COR-L47 (cell line): ENCODE data around the gene ZNF277.
A peak's percentile ranks its signal among the peaks of the same experiment; 100 is the strongest.

Experiments used
- DNase-seq: peaks from one replicate; lab custom pipeline; 2025; lab: John Stamatoyannopoulos, UW

The ZNF277 gene, protein sequence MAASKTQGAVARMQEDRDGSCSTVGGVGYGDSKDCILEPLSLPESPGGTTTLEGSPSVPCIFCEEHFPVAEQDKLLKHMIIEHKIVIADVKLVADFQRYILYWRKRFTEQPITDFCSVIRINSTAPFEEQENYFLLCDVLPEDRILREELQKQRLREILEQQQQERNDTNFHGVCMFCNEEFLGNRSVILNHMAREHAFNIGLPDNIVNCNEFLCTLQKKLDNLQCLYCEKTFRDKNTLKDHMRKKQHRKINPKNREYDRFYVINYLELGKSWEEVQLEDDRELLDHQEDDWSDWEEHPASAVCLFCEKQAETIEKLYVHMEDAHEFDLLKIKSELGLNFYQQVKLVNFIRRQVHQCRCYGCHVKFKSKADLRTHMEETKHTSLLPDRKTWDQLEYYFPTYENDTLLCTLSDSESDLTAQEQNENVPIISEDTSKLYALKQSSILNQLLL

GRCh38 chr7:112206238-112206990 lies at the start of gene ZNF277, which contains the start of gene DOCK4:
ZNF277 (plus strand) TSS chr7:112206695; CDS start chr7:112206717, 22 bp downstream.
DOCK4 (minus strand) TSS chr7:112206399; CDS start chr7:112206138, 261 bp downstream.
- peak; percentile 99 for DNase-seq

DNA sequence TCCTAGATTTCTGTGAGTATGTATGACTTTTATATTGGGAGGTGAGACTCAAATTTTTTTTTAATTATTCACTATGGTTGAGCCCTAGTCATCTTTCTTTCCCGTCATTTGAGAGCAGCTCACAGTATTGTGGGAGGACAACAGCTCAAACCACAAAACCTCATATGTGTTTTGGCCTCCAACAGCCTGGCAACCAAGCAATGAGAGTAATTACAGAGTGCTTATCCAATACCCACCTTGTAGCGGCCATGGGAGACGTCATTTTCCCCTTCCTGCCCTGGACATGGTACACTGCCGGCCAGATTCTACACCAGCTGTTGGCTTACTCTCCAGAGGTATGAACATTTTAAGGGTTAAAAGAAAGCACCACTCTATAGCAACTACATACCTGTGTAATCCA lies 49.4 kb upstream of the ZNF277 start:
- no peak for DNase-seq

GRCh38 chr7:112159351-112159750 lies 47.1 kb upstream of the ZNF277 start:
- no peak for DNase-seq

DNA sequence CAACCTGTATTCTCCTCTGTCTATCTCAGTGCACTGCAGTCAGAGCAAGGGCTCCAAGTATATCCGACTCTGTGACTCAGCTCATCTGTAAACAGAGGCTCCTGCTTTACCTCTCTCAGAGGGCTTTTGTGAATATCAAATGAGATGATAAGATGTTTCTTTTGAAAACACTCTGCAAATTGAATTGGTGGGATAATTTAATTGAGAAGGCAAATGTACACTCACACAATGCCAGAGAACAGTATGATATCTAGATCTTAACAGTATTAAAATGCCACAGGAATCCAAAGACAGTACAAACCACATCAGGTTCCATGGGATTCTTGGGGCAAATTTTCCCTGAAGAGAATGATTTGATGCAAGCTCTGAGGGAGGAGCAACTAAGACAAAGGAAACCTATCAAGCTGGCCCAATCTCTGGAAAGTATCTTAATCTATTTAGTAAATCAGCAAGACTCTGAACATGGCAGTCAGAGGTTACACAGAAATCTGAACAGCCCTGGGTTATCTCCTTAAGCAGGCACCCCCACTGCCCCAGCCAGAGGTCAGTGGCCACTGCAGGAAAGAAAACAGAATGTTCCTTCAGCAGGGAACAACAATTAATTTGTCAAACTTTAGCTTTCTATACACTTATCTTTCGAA lies 46.2 kb upstream of the ZNF277 start:
- DNase-seq = no peak

GRCh38 chr7:112160771-112161150 lies 45.7 kb upstream of the ZNF277 start:
- no peak for DNase-seq

DNA sequence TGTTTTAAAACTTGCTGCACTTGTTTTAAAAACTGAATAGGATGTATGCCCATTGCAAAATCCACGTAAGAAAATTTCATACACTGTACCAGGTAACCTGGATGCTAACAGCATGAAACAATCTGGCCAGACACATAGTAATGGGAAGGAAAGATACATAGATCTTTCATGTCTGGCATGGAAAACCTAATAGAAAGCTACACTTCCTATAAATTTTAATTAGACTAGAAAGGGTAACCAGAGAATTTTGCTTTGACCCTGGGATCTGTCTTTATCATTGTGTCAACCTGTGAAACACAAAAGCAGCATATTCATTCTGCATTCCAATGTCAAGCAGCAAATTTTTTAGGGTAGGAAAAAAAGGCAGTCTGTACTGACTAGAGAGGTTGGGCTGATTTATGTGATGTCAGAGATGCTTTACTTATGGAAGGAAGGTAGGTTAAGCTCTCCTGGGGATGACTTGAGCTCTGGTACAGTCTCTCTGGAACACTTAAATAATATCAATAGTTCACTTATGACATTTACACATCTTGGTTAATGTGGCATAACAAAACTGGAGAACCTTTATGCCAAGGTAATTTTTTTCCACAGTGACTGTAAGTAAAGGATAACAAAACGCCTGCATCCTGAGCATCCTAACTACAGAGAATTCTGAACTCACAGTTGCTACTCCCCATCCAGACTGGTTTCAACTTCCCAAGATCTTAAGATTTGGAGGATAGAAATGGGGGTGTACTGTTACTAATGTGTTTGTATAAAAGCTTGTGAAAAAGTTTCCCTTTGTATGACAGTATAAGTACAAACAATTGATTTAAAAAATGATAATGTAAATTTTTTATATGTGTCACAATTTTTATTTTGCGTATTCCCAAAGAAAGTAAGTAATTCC lies 45.0 kb upstream of the ZNF277 start:
- no peak for DNase-seq

DNA sequence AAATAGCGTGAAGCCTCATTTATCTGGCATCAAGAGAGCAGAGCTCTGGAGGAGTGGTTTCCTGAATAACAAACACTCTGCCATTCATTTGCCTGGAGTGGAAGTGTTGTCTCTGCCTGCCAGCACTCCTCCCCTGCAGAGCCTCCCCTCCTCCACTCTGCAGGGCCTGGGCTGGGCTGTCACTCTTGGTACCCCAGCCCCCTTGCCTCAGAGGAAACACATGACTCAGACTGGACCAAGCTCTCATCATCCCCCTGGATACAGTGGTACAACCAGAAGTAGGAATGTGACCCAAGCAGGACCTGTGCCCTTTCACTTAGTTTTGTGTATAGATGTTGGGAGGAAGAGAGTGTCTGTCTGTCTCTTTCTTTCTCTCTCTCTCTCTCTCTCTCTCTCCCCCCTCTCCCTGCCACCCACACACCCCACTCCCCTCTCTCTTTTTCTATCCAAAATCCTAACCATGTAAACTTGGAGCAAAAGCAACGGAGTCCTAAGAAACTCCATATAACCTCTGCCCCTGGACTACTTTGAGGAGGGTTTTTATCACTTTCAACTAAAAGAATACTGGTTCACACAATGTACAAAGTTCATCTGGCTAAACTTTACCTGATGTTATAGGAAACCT lies 44.2 kb upstream of the ZNF277 start:
- peak; percentile 77 for DNase-seq

- no peak for DNase-seq
Measured at GRCh38 chr7:112162784-112163506, 43.5 kb upstream of the ZNF277 start.

- no peak for DNase-seq
Measured at GRCh38 chr7:112167147-112167546, 39.3 kb upstream of the ZNF277 start.

DNA sequence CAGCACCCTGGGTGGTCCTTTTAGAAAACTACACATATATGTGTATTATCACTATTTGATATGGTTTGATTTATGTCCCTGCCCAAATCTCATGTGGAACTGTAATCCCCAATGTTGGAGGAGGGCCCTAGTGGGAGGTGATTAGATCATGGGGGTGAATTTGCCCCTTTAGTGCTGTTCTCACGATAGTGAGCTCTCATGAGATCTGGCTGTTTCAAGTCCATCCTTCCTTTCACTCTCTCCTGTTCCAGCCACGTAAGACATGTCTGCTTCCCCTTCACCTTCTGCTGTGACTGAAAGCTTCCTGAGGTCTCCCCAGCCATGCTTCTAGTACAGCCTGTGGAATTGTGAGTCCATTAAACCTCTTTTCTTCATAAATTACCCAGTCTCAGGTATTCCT lies 37.6 kb upstream of the ZNF277 start:
- no peak for DNase-seq

GRCh38 chr7:112171673-112172072 lies 34.8 kb upstream of the ZNF277 start:
- DNase-seq = no peak

DNA sequence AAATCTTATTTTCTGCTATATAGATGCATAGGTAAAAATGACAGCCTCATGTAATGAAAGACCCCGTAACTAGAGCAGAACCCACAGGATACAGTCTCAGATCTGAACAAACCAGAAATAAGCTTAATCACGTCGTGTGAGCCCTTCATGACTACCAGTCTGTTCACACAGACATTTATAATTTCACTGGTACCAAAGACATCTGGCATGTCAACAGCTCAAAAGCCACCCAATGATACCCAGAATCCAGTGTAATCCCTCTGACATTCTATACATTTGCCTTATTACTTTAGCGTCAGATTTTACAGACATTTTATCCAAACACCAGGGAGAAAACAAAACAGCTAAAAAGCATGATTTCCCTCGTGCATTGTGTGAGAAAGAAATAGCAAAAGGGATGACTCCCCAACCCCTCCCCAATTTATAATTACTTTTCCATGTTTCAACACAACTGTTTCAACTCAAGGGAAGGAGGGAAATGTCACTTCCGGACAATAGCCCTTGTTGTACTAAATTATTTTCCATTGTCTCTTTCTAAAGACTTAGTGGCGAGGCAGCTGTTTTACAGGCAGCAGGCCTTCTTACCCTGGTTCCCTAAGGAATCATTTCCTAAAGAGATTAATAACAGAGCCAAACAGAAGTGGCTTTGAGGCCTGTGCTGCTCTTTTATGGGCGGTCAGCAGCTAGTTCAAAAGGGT lies 33.5 kb upstream of the ZNF277 start:
- DNase-seq = peak; percentile 66

DNA sequence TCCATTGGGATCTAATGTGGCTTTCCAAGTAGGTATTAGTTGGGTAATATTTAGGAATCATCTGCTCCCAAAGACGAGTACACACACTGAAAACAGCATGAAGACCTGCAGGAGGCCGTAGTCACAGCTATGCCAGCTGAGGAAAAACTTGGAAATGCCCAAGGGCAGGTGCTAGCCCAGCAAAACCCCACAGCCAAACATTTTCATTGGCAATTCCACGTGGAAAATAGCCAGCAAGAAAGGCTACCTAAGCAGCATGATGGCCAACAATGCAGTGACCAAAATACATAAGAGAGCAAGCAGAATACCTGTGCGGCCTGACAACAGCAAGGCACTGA lies 33.0 kb upstream of the ZNF277 start:
- DNase-seq = peak; percentile 74

- no peak for DNase-seq
Measured at GRCh38 chr7:112174192-112174591, 32.3 kb upstream of the ZNF277 start.

DNA sequence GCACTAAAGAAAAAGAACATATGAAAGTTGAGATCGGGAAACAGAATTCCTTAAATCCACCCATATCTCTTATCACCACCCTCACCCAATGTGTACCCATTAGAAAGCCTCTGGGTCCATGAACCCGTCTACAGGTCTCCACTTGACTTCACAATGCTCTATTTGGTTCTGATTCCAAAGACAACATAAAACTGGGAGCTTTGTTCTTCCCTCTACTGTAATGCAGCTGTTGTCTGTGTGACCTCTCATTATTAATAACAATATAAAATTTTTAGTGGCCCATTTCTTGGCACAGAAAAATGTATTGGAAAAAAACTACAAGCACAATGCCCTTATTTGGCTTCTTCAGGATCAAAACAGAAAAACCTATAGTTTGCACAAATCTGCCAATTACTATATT lies 30.3 kb upstream of the ZNF277 start:
- no peak for DNase-seq

DNA sequence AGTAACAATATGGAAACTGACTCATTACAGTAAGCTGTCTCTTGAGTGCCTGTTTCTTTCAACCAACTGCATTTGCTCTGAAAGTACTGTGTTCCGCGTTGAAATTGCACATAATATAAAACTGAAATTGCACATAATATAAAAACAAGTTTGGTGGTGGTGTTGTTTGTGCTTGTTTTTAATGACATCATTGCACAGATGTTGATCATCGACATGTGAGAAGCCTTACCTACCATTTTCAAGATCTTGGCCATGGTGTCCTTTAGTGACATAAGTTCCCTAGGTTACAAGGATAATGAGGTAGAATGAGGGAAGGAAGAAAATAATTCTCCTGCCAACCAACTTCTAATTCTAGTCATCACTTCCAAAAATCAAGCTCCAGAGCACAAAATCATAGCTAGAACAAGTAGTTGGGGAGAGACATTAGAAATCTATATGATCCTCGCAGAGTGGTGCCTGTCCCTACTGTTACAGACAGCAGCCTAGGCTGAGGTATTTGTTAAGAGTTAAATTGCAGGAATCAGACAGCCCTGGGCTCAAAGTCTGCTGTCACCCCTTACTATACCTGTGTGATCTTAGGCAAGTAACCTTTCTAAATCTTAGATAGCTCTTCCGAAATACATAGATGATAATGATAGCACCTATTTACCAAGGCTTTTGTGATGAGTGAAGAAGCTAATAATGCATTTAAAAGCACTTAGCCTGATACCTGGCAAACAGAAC lies 29.6 kb upstream of the ZNF277 start:
- DNase-seq = no peak

DNA sequence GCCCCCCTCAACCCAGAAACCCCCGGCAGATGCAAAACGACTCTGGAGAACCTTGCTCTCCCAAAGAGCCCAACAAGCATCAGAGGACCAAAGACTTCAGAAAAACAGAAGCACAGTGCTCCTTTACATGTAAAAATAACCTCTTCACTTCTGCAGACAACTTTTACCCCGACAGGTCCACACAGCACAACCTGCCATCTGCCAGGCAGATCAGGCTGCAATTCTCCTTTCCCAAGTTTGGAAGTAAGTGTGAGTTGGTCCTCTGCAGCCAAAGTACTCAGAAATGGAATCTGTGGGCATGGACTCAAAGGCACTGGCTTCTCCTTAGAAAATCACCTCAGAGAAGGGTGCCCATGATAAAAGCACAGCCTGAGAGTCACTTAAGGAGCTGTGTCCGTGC lies 26.3 kb upstream of the ZNF277 start:
- no peak for DNase-seq

- no peak for DNase-seq
Measured at GRCh38 chr7:112182749-112183148, 23.7 kb upstream of the ZNF277 start.

DNA sequence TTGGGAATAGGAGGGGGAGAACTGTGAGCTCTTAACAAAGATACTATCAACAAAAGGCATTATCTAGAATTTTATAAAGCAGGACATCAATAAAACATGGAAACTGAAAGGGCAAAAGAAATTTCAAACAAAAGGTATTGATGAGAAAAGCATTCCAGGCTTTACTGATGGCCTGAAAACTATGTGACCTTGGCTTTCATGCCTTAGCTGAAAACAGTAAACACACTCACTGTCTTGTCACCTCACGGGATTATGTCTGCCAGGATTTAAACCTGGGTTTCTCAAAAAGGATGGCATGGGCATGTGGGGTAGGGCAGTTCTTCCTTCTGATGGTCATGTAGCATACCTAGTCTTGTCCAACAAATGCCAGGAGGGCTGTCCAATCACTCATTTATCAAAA lies 23.2 kb upstream of the ZNF277 start:
- no peak for DNase-seq
